GDM1 (cell line): ENCODE results near the gene TNS3.

ENCODE experiments used
- DNase-seq: peaks from one replicate; lab custom pipeline; 2025; lab: John Stamatoyannopoulos, UW

The TNS3 gene

DNA sequence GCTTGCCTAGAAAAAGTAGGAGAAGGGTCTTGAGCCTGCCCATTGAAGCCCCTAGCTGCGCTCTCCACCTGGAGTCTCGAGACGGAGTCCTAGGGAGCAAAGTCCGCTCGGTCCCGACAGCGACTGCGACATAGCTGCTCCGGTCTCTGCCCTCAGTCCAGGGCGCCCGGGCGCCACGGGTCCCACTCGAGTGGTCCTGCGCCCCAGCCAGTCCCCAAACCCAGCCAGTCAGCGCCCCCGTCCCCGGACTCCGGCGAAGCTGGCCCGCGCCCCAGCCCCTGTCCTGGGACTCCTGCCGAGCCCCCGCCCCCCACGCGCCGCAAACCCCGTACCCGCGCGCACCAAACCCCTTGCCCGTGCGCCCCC is 490 bp downstream of the TNS3 start:
- no peak for DNase-seq

DNA sequence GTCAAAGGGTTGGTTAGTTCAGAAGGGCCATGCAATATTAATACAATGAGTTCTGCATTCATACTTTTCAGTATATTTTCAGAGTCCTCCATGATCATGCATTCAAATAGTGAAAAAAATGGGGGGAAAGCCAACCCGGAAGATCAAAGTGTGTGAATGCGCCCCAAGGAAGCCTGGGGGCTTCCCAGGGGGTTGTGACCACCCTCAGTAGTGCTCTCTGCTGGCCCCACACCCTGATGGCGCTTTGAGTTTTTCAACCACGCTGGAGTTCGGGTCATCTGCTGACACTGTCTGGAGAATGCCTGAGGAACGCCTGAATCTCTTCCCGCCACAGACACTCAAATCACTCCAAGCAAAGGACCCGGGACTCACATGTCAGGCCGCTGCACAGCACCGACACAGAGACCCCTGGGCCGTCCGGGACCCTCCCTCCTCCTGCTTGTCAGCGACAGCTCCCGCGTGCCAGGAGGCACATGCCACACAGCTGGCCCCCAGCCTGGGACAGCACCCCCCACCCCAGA is 1.0 kb downstream of the TNS3 start:
- no peak for DNase-seq

DNA sequence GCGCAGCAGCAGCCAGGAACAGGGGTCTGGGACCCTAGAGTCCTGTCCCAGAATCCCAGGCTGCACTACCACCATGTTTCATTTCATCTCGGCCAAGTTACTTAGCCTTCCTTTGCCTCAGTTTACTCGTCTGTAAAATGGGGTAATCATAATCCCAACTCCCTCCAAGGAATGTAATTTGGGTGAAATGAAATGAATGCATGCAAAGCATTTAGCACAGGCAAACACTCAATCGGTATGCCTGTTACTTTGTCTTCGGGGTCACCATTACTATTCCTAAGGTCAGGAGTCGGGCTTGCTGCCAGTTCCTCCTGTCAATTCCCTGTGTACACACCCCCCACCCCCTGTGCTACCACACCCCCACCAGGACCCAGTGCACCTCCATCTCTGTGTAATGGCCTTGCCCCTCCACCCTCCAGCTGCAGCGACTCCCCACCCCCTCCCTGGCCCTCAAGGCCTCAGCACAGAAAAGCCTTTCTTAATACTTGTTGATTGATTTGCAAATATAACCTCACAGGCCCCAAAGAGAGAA is 1.7 kb downstream of the TNS3 start:
- DNase-seq, result no peak

DNA sequence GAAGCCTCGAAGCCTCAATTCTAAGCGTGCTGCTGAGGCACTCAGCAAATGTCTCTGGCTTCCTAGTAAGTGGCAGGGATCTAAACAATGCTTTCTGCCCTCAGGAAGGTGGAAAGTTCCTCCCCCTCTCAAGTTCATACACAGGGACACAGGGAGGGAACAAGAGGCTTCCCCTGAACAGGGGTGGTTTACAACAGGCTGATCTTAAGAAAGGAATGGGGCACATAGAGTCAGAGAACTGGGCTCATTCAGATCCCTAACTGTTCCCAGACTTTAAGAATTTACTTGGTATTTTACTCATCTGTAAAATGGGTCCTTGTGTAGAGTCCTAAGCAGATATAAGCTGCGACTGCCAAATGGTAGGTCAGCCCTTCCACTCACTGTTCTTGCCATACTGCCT is 2.5 kb downstream of the TNS3 start:
- DNase-seq, result no peak

DNA sequence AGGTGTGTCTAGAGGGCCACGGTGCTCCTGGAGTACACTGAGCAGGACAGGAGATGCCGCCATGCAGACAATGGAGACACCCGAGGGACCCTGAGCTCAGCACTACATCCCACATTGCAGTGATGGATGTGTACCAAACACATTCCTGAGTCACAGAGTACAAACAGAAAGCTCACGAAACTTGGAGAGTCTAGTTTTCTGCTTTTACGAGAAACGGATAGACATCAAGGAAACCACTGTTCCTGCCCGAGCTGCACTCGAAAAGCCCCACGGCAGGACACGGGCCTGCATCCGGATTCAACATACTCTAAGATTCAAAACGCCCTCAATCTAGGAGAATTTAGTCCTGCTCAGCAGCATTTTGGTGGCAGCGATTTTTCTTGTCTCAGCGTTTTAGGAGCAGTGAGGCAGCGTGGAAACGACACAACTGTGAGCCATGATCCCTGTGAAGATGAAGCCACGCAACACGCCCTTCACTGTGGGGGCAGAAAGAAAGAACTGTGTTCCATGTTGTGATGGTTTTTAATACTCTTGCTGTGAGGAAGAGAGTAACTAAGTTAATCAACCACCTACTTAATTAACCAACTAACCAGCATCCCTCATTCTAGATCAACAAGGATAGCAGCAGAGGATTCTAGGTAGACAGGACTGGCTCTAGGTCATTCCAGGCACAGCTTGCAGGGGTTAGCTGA is 3.2 kb downstream of the TNS3 start:
- peak; percentile 75 for DNase-seq

DNA sequence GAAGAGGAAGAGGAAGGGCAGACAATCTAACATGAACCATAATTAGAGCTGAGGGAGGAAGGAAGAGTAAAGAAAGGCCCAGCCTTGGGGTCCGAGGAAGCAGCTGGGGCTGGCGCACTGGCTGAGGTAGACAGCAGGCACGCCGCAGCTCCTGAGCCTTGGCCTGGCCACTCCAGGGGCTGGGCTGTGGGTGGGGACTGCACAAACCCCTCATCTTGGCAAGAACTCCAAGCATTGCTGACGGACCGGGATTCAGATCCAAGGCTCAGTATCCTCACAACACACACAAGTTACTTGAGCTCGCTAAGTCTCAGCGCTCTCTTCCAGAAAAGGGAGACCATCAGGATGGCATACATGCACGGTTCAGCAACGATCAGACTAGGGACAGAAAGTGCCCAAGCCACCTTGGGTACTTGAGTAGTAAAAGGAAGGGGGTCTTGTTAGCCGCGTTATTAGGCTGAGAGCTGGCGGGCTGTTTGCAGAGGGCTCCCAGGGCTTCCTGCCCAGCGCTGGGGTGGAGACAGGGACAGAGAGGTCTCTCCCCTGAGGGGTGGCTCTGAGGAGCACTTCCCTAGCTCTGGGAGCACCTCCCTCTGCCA is 4.5 kb downstream of the TNS3 start:
- peak; percentile 53 for DNase-seq

DNA sequence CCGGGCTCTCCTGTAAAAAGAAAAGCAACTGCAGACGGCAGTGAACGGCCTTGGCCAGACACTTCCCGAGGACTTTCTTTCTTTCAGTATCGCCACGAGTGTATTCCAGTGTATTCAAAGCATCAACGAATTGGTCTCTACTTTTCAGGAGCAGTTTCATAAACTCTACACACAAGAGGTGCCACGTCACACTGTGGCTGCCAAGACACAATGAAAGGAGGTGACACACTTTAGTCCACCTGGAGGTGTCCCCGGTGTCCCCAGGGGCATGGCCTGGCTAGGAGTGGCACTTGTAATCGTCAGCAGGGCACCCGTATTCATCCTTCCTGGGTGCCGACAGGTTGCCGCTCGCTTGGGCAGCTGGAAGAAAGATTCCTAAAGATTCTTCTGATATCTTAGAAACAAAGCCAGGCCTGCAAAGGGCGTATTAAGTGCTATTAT is 5.0 kb downstream of the TNS3 start:
- DNase-seq, result no peak

DNA sequence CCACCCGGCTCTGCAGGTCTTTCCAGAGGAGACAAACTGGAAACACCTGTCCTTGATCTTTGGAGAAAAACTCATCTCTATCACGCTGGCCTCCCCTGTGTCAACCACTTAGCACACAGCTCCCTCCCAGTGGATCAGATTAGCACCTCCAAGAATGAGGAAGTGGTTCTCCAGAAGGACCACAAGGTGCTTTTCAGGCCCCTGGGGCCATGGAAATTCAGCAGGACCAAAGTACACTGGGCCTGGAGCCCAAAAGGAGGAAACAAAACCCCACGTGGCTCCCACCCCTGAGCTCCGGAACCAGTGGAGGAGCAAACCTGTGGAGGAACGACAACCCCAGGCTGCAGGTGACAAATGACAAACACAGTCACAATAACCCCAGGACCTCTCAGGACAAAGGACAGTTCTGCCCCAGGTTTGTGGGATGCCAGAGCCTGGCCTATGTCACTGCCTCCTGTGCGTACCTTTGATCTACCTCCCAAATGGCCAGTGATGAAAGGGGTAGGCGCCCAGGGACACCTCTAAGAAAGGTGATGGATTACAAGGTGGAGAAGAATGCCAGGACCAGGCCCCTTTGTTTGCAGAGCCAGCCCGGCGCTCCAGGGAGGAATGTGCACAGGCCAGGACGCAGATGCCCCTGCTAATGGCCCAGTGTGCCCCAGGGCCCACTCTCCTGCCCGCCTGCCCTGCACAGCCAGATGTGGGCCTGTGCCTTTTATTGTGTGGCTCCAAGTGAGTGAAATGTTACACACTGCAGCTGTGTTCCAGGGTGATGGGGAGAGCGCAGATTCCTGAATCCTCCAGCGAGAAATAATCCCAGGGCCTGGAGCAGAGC is 5.7 kb downstream of the TNS3 start:
- peak; percentile 33 for DNase-seq

DNA sequence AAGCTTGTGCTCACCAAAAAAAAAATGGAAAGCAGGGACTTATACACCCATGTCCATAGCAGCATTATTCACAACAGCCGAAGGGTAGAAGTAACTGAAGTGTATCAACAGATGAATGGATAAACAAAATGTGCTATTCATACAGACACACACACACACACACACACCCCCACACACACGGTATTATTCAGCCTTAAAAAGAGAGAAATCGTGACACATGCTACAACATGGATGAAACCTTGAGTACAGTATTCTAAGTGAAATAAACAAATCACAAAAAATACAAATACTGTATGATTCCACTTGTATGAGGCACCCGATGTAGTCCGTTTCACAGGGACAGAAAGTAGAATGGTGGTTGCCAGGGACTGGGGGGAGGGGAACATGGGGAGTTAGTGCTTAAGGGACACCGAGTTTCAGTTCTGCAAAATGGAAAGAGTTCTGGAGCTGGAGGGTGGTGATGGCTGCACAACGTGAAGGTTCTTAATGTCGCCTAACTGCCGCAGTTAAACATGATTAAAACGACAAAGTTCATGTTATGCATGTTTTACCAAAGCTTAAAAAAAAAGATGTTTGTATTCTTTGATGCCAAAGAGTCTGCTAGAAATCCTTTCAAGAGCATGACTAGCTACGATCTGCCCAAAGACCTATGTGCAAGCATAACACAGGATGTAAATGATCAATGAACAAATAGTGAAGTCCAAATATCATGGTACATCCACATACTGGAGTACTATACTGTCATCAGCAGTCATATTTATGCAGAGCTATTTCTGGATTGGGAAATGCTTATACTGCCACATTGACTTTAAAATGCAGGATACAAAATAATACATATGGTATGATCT is 7.2 kb downstream of the TNS3 start:
- DNase-seq, result no peak

DNA sequence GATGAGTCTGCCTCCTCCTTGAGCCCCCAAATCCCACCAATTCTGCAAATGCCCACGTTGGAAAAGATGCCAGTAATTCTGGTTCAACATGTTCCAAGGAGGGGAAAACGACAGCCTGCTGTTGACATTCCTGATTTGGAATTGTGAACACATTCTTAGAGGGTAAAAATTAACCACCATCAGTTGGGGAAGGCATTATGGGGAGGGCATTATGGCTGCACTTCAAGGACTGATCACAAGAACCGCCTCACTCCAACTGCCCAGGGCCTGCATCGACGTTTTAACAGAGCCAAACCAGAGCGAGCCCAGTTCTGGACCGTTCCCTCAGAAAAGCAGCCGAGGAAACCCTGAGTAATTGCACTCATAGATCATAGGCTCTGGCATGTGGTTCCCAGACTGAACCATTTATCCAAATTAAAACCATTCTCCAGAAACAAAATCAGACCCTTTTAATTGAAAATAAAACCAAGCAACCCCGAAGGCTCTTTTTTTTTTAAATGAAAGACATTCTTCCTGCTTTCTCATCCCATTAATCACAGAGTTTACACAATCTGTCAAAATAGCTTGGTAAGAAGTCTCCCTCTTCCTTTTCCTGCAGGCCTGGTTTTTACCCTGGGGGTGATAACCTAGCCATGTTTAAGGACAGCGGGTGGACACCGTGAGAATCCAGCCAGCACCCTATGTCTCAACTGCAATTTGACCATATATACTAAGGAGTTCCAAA is 8.0 kb downstream of the TNS3 start:
- peak; percentile 32 for DNase-seq

DNA sequence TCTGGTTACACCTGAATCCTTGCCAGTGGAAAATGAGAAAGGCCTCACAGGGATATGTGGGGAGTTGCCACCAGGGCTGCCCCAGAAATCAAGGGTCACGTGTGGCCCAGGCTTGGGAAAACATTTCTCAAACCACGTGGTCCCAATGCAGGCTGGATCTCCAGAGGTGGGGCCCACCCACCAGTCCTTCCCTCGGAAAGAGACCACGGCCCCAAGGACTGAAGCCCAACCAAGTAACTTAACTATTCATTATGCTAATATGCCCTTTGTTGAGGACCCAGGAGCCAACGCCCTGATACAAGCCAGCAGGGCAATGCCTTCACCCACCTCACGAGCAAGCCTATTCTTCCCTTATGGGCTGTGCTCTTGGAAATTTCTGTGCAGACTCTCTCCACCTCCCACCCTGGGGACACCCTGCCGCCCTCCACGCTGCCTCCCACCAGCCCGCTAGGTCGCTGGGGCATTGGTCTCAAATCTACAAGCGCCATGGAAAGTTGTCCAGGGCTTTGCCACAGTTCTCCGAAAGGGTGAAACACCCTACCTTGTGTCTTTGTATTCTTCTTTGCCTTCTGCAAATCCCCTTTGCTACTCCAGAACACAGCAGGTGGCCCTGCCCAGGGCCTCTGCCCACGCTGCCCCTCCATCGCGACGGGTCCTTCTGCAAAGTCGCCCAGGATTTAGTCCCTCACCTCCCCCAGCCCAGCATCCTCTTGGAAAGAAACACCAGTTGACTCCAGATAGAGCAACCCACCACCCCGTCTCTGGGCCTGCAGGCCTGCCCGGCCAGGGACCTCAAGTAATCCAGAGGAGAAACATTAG is 8.8 kb downstream of the TNS3 start:
- DNase-seq, result no peak

DNA sequence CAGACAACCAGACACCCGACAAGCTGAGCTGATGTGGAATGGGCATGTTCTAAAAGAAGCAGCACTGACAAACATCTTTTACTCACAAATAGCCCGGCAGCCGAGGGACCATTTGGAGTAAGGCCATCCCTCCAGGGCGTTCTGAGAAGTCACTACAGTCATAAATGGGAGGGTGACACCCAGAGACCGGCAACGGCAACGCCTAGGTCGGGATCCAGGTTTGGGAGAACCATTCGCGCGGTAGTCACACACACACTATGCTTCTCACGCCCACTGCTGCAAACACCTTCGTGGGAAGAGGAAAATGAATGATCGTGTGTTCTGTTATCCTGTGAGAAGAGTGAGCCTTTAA is 9.8 kb downstream of the TNS3 start:
- DNase-seq, result no peak

DNA sequence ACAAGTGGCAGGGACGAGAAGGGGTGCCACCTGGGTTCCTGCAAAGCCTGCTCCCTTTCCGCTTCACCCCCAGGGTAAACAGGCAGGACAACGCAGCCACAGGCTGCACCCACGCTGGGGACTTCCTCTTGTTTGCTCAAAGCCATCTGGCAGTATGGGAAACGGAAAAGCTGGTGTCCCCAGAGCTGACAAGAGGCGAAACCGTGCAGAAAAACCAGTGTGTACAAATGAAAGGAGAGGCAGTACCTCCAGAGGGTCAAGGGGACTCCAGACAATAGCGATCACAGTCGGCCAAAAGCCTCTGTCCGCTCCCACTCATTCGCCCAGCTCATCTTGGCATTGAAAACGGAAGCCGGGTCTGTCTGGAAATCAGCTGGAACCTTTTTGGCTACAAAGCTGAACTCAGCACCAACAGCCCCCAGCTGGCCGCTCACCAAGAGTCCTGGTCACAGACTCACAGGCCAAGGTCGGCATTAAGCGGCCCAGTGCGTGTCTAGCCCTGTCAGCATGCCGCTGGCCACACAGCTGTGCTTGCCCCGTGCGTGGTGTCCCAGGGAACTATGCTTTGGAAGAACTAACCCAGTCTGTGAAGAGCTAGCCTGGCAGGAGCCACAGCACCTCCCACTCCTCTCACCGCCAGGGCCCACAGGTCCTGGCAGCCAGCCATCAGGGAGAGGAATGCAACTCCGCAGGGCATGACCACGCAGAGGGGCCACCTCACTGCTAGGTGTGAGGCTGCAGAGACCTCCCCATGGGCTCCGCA is 10.4 kb downstream of the TNS3 start:
- DNase-seq, result peak; percentile 66

DNA sequence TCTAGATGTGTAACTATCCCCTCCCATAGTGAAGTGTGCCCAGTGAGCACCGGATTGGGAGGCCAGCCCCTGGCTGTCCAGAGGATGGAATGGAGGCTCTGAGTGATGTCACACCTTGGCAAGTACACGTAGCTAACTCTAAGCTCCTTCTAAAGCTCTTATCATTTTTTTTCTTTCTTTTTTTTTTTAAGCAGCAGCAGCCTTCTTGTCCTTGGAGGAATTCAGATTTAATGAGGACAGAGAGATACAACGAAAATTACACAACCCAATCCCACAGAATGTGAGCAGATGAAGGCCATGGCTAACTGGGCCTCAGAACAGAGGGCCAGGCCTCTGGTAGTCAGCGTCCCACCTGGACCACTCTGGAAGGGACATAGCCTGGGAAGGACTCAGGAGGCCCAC is 11.3 kb downstream of the TNS3 start:
- DNase-seq, result no peak

DNA sequence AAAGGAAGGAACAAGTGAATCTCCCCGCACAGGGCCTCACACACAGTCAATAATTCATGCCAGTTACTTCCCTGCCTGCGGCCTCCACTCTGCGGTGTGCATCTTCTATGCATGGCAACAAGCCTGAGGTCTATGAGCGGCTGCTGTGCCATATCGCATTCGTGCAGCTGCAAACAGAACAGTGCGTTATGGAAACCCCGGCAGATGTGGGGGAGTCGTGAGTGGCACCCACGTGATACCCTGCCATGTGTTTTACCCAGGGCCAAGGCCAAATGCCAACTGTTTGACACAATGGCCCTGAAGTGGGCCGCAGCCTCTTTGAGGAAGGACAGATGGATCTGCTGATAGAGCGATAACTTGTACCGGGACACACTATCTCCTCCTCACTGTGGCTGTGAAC is 13.4 kb downstream of the TNS3 start:
- peak; percentile 99 for DNase-seq

DNA sequence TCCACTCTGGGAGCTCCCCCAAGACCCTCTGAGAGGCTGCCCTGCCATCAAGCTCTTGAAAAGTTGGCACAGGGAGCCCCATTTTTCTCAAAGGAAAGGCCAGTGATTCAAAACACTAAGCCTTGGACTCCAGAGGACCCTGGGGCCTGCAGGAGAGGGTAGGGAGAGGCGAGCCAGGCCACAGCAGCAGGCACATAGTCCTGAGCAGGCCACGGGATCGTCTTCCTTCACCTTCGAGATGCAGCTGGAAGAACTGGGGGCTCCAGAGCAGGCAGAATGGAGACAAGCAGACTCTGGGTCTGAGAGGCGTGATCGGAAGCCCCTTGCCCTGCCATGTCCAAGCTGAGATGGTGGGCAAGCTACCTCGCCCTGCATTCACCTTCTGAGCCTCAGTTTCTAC is 13.9 kb downstream of the TNS3 start:
- DNase-seq, result no peak

DNA sequence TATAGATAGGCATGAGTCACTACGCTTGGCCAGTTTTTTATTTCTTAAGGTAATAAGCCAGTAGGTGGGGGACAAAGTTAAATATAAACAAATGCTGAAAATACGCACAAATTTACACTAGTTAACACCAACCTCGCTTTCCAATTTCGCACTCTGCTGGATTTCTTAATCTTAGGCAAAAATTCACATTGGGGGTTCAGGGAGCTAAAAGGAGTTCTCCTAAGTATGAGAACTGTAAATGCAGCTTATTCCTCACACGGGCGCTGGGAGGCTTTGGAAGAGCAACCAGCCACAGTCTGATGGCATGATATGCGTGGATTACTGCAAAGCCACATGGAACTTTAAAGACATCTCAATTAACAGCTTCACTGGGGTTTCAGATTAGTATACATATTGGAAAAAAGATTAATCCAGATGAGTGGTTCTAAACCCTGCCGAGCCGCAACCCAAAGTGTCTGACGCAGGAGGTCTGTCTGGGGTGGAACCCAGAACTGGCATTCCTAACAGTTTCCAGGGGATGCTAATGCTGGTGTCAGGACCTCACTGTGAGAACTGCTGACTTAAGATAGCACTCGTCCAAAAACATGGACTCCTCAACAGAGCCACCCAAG is 16.2 kb downstream of the TNS3 start:
- DNase-seq, result no peak

DNA sequence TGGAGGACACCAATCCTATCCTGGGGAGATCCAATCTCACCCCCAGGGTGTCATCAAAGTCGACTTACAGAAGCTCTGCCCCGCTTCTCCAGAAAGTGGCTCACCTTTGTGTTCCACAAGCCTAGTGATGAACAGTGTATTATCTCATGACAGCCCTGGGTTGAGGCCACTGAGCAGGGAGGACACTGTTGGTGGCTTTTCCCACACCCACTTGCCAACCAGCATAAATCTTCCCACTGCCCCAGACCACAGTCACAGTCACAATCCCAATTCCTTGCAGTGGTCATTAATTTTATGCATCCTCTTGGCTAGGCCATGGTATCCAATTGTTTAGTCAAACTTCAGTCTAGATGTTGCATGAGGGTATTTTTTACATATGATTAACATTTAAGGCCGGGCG is 18.4 kb downstream of the TNS3 start:
- no peak for DNase-seq
